Activated CD4-positive, alpha-beta T cell treated with anti-CD3 and anti-CD28 coated beads for 1 hour (primary cell): Measurements from ENCODE around the gene KDM2B.
A peak's percentile ranks its signal among the peaks of the same experiment; 100 is the strongest.
"Not testable (repeated sequence)": the region's sequence is repeated elsewhere in the genome, so short reads cannot be mapped to it uniquely, and the experiment has no call there.

ENCODE experiments used
- DNase-seq: peaks from one replicate; pipeline ENCODE4 v3.0.0-alpha.2; 2020

The KDM2B gene

GRCh38 chr12:121580959-121581685 lies at the start of gene KDM2B:
Gene KDM2B, minus strand, starts transcription at chr12:121581023. Its CDS starts 112 bp downstream, at chr12:121580911.
- DNase-seq = no peak

- DNase-seq = no peak
Measured at GRCh38 chr12:121628536-121628935, 47.7 kb upstream of the KDM2B start.

GRCh38 chr12:121628037-121628436 lies 47.2 kb upstream of the KDM2B start:
- DNase-seq = no peak

- DNase-seq = peak; percentile 85
Measured at GRCh38 chr12:121626853-121627640, 46.2 kb upstream of the KDM2B start.

- peak; percentile 94 for DNase-seq
Measured at GRCh38 chr12:121626087-121626852, 45.4 kb upstream of the KDM2B start, which contains the start of gene ORAI1. Gene ORAI1, plus strand, starts transcription at chr12:121626530.

GRCh38 chr12:121620333-121620891 lies 39.6 kb upstream of the KDM2B start:
- no peak for DNase-seq

GRCh38 chr12:121618659-121619233 lies 37.9 kb upstream of the KDM2B start:
- no peak for DNase-seq

- DNase-seq = no peak
Measured at GRCh38 chr12:121614872-121615467, 34.1 kb upstream of the KDM2B start.

- no peak for DNase-seq
Measured at GRCh38 chr12:121613462-121613861, 32.6 kb upstream of the KDM2B start.

- DNase-seq = no peak
Measured at GRCh38 chr12:121611306-121611705, 30.5 kb upstream of the KDM2B start.

GRCh38 chr12:121610239-121611149 lies 29.7 kb upstream of the KDM2B start:
- DNase-seq = no peak

- DNase-seq = no peak
Measured at GRCh38 chr12:121608301-121608700, 27.5 kb upstream of the KDM2B start.

- no peak for DNase-seq
Measured at GRCh38 chr12:121603581-121603980, 22.8 kb upstream of the KDM2B start.

- no peak for DNase-seq
Measured at GRCh38 chr12:121602766-121603165, 21.9 kb upstream of the KDM2B start.

GRCh38 chr12:121600702-121601336 lies 20.0 kb upstream of the KDM2B start:
- no peak for DNase-seq

- DNase-seq = no peak
Measured at GRCh38 chr12:121596526-121596925, 15.7 kb upstream of the KDM2B start.

- DNase-seq = no peak
Measured at GRCh38 chr12:121595520-121595919, 14.7 kb upstream of the KDM2B start.

- no peak for DNase-seq
Measured at GRCh38 chr12:121592320-121592719, 11.5 kb upstream of the KDM2B start.

- peak; percentile 33 for DNase-seq
Measured at GRCh38 chr12:121590476-121591143, 9.8 kb upstream of the KDM2B start.

- not testable (repeated sequence) for DNase-seq
Measured at GRCh38 chr12:121584885-121585284, 4.1 kb upstream of the KDM2B start.
